Osteoblast (primary cell): Measurements from ENCODE around the gene AKR1A1. TPM values are rescaled to one million over a fixed set of nuclear protein-coding genes. Genes with fewer than 3 reads are reported as not detected.

Experiments used
- DNase-seq: peaks from one replicate; pipeline ENCODE4 v3.0.0; 2011; ENCODE audit warnings: low spot score, mixed read lengths; ENCODE audit not compliant: insufficient read length; ENCODE audit errors: missing footprints
- H2AFZ ChIP-seq: 2 replicates; pipeline ENCODE4 v1.6.0; 2011; ENCODE audit warnings: mild to moderate bottlenecking, low read length
- H3K27ac ChIP-seq: 2 replicates; pipeline ENCODE4 v1.5.1; 2011; ENCODE audit warnings: mild to moderate bottlenecking, low read depth, low read length, moderate library complexity
- H3K27me3 ChIP-seq: 2 replicates; pipeline ENCODE4 v1.6.0; 2012; ENCODE audit warnings: mild to moderate bottlenecking, control low read depth, inconsistent platforms, low read length, moderate library complexity; ENCODE audit not compliant: insufficient read depth
- H3K36me3 ChIP-seq: 2 replicates; pipeline ENCODE4 v1.5.1; 2011; ENCODE audit warnings: mild to moderate bottlenecking, low read length, control low read depth, moderate library complexity; ENCODE audit not compliant: insufficient read depth
- H3K4me1 ChIP-seq: 2 replicates; pipeline ENCODE4 v1.5.1; 2011; ENCODE audit warnings: mild to moderate bottlenecking, low read length, control low read depth, moderate library complexity; ENCODE audit not compliant: insufficient read depth
- H3K4me2 ChIP-seq: 2 replicates; pipeline ENCODE4 v1.6.0; 2011; ENCODE audit warnings: mild to moderate bottlenecking, low read length; ENCODE audit not compliant: insufficient read depth
- H3K4me3 ChIP-seq: fragments of 200-600 bp; sonication (generic); 3 replicates; pipeline ENCODE4 v1.5.1; 2012; ENCODE audit warnings: mild to moderate bottlenecking, low read length, inconsistent platforms; ENCODE audit not compliant: insufficient read depth
- H3K79me2 ChIP-seq: 2 replicates; pipeline ENCODE4 v1.6.0; 2012; ENCODE audit warnings: mild to moderate bottlenecking, low read length, control low read depth, inconsistent platforms; ENCODE audit not compliant: insufficient read depth
- H3K9me3 ChIP-seq: 2 replicates; pipeline ENCODE4 v1.5.1; 2011; ENCODE audit warnings: low read depth, low read length, control low read depth
- H4K20me1 ChIP-seq: 2 replicates; pipeline ENCODE4 v1.6.0; 2012; ENCODE audit warnings: mild to moderate bottlenecking, low read length, control low read depth; ENCODE audit not compliant: insufficient read depth
- CTCF ChIP-seq: IDR thresholded peaks from 2 replicates; pipeline ENCODE4 v1.5.1; 2011; ENCODE audit warnings: mild to moderate bottlenecking, low read depth, low read length, moderate library complexity; ENCODE audit errors: extremely low read depth
- total RNA-seq: library from RNA; depleted of rRNA; stranded (reverse); fragments of >200 nt; gene quantifications from 2 replicates; pipeline ENCODE4 v1.2.3, GENCODE V29; 2012

The AKR1A1 gene
- total RNA-seq, 1 donor, result 136 TPM

- no peaks in the 10 kb centered on the region for H4K20me1 ChIP-seq
- H2AFZ ChIP-seq, result no peak overlapping the region
- no peak overlapping the region for H3K4me3 ChIP-seq
- H3K79me2 ChIP-seq, result no peaks in the 10 kb centered on the region
- no peak for DNase-seq
- H3K27me3 ChIP-seq, result no peaks in the 10 kb centered on the region
- no peaks in the 10 kb centered on the region for H3K36me3 ChIP-seq
- no peak overlapping the region for H3K27ac ChIP-seq
- no peaks in the 10 kb centered on the region for H3K4me1 ChIP-seq
- H3K9me3 ChIP-seq, result no peaks in the 10 kb centered on the region
- TF ChIP-seq CTCF, result no peak
- H3K4me2 ChIP-seq, result no peak overlapping the region
Measured at GRCh38 chr1:45536886-45537285, 13.7 kb upstream of the AKR1A1 start.

GRCh38 chr1:45541193-45541592 is 9.4 kb upstream of the AKR1A1 start:
- no peak overlapping the region for H3K4me3 ChIP-seq
- H3K79me2 ChIP-seq, result no peaks in the 10 kb centered on the region
- no peak for TF ChIP-seq CTCF
- H3K27me3 ChIP-seq, result no peaks in the 10 kb centered on the region
- H3K4me1 ChIP-seq, result peaks cover 7% of the 10 kb centered on the region
- no peak overlapping the region for H2AFZ ChIP-seq
- no peaks in the 10 kb centered on the region for H4K20me1 ChIP-seq
- no peaks in the 10 kb centered on the region for H3K9me3 ChIP-seq
- no peak overlapping the region for H3K4me2 ChIP-seq
- no peak overlapping the region for H3K27ac ChIP-seq
- H3K36me3 ChIP-seq, result no peaks in the 10 kb centered on the region
- DNase-seq, result no peak

- DNase-seq, result no peak
- no peaks in the 10 kb centered on the region for H3K36me3 ChIP-seq
Measured at GRCh38 chr1:45542591-45542990, 8.0 kb upstream of the AKR1A1 start.

More at GRCh38 chr1:45542591-45542990, 8.0 kb upstream of the AKR1A1 start:
- H3K4me3 ChIP-seq, result no peak overlapping the region
- H3K79me2 ChIP-seq, result no peaks in the 10 kb centered on the region
- H3K4me1 ChIP-seq, result peaks cover 7% of the 10 kb centered on the region
- no peak for TF ChIP-seq CTCF
- no peak overlapping the region for H3K4me2 ChIP-seq
- no peaks in the 10 kb centered on the region for H3K9me3 ChIP-seq
- no peak overlapping the region for H3K27ac ChIP-seq
- H3K27me3 ChIP-seq, result no peaks in the 10 kb centered on the region
- no peak overlapping the region for H2AFZ ChIP-seq
- H4K20me1 ChIP-seq, result no peaks in the 10 kb centered on the region
